Measurements from ENCODE around the gene TMEM200A. TPM values are rescaled to one million over a fixed set of nuclear protein-coding genes. Genes with fewer than 3 reads are reported as not detected.
A peak's percentile ranks its signal among the peaks of the same experiment; 100 is the strongest.

The TMEM200A gene
- total RNA-seq, 4 donors from 2014 or later: 0.79 to 4.4 (median 2.7) TPM

DNA sequence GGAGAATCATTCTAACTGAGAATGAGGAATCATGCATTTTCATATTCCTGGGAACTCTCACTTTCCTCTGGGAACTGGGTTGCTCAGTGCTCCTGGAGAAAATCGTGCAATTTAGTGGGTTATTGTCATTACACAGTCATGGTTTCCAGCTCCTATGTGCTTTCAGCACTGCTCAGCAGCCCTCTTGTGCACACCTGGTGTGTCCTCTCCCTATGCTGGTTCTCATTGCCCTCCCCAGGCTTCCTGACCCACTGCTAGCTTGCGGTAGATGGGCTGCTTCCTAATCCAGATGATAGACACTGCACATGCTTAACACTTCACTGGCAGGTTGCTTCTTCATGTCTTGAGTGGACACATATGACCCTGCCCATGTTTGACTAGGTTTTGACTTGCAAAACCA is 39.7 kb downstream of the TMEM200A start:
- DNase-seq (ENCODE audit: low spot score) (no peak), ATAC-seq (ENCODE audit: low FRiP score) (no peak)
- TF ChIP-seq, protein P1, sequence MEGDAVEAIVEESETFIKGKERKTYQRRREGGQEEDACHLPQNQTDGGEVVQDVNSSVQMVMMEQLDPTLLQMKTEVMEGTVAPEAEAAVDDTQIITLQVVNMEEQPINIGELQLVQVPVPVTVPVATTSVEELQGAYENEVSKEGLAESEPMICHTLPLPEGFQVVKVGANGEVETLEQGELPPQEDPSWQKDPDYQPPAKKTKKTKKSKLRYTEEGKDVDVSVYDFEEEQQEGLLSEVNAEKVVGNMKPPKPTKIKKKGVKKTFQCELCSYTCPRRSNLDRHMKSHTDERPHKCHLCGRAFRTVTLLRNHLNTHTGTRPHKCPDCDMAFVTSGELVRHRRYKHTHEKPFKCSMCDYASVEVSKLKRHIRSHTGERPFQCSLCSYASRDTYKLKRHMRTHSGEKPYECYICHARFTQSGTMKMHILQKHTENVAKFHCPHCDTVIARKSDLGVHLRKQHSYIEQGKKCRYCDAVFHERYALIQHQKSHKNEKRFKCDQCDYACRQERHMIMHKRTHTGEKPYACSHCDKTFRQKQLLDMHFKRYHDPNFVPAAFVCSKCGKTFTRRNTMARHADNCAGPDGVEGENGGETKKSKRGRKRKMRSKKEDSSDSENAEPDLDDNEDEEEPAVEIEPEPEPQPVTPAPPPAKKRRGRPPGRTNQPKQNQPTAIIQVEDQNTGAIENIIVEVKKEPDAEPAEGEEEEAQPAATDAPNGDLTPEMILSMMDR (IDR thresholded peaks at IDR 0.05): no peak

DNA sequence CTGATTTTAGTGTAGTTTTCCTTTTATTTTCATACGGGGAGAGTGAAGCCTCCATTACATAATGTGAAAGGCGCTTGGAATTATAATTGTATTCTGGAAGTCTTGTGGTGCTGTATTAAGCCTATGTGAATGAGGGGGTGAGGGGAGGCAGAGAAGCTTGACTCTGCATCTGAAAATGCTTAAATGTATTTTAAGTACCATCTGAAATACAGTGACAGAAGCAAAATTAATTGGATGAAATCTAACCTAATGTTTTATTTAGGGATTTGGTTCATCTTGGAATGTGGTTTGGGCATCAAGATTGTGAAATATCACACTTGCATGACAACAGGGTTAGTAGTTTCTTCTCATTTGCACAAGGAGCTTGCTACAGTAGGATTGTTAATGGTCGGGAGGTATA is 41.2 kb downstream of the TMEM200A start:
- ATAC-seq (ENCODE audit: low FRiP score) (no peak), DNase-seq (ENCODE audit: low spot score) (no peak)
- TF ChIP-seq, protein P1 (IDR thresholded peaks at IDR 0.05): no peak

DNA sequence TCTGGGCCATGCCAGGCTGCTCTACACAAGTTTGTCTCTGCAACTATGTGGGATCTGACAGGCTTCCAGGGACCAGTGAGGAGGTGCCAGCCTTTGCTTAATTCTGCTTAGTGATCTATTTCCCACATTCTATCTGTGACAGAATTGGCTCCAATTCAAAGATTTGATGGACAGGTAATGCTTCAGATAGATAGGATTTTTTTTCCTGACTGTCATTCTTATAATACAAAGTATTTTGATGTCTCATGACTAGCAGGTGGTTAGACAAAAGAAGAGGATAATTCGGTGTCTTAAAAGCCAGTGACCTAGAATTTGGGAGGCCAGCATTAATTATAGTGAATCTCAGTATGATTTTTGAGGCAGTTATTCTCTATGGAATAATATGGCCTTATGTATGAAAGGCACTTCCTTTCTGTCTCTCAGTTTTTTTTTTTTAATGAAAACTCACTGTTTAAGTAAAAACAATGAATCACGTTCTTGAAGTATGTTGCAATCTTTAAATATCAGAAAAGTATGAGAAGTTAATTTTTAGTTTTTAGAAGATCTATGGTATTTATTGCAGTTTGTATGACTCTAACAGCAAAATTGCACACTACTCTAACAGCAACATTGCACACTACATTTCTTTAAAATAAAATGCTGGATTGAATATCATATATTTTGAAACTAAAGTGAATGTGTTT is 43.7 kb downstream of the TMEM200A start:
- DNase-seq (ENCODE audit: low spot score): no peak
- ATAC-seq (ENCODE audit: low FRiP score): no peak
- TF ChIP-seq, protein P1 (IDR thresholded peaks at IDR 0.05): no peak

DNA sequence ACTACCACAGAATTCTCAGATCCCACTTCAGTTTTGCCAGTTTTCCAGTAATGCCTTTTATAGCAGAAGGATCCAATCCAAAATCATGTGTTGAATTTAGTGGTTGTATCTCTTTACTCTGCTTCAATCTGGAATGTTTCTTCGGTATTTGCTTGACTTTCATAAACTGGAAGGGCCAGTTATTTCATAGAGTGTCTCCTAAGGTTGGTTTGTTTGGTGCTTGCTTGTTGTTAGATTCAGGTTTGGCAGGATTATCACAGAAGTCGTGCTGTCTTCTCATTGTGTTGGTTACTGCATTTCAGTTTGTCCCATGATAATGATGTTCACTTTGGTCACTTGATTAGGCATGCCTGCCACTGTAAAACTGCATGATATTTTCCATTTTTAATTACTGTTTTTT is 45.7 kb downstream of the TMEM200A start:
- TF ChIP-seq, protein P1 (IDR thresholded peaks at IDR 0.05): no peak
- no peak for ATAC-seq (ENCODE audit: low FRiP score)
- DNase-seq (ENCODE audit: low spot score): no peak

DNA sequence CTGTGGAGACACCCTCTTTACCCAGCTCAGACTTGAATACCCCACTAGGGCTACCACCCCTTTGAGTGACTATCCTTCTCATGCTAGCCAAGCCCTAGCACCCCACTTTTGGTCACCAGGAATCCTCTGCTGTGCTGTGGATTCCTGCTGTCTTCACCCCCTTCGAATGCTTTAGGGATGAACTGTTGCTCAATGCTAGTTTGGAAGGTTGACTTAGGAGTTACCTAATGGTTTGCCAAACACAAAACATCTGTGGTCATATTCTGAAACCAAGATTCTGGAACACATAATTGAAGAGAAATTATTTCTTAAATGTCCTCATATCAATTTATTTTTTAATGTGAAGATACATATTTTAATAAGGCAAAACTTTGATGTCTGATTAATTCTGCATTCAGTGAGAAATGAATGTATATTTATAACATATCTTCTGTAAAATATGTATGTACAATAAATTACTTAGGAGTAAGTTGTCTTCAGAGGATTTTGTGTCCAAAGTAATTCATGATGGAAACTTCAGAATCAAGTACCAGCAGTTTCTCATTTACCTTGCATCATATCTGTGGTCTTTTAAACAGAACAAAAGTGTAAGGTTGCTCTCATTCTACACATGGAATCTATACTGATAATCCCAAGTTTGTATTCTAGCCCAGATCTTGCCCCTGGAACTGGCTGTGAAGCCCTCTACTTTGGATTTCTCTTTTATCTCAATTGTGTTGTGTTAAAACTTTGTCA is 46.9 kb downstream of the TMEM200A start:
- no peak for ATAC-seq (ENCODE audit: low FRiP score)
- DNase-seq (ENCODE audit: low spot score): no peak
- TF ChIP-seq, protein P1 (IDR thresholded peaks at IDR 0.05): no peak

DNA sequence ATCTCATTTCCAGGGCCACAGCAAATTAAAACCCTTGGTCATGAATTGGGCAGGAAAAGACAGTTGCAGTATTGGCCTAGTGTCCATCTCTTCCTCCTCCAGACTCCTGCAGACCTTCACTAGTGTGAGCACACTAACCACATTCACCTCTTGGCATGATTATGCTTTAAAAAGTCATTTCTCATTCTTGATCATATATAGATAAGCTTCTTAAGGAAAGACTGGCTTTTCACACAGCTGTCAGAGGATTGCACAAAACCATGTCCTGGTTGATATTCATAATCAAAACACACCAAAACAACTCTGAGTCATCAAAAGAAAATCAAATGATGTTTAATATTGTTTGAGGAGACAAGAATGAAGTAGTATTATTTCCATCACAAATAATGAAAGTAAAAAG is 52.1 kb downstream of the TMEM200A start:
- DNase-seq (ENCODE audit: low spot score): no peak
- TF ChIP-seq, protein P1 (IDR thresholded peaks at IDR 0.05): no peak
- ATAC-seq (ENCODE audit: low FRiP score): peak; percentile 32

DNA sequence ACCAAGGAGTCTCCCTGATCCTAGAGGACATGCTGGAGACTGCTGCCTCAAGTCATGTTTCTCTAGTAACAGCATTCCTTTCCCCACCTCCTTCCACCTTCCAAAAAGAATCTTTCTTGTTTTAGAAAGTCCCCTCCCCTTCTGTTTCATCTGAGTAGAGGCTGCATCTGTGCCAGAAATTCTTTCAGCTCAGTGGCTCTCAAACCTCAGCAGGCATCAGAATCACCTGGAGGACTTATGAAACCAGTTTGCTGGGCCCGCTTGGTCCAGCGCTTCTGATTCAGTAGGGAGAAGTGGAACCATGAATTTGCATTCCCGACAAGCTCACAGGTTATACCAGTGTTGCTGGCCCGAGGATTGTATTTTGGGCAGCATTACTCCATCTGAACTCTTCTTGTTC is 55.1 kb downstream of the TMEM200A start:
- DNase-seq (ENCODE audit: low spot score) (no peak), ATAC-seq (ENCODE audit: low FRiP score) (no peak)
- TF ChIP-seq, protein P1 (IDR thresholded peaks at IDR 0.05): no peak

Data from omental fat pad (tissue), 4 donors.